Measurements from ENCODE around the gene OAS1. TPM values are rescaled to one million over a fixed set of nuclear protein-coding genes. Genes with fewer than 3 reads are reported as not detected.

The OAS1 gene
- total RNA-seq, 1 experiment from 2014 or later: 23.6 TPM

GRCh38 chr12:112933129-112933505 lies 26.4 kb downstream of the OAS1 start:
- no peak overlapping the region for H2AFZ ChIP-seq (ENCODE audit: low read length)
- no peaks in the 10 kb centered on the region for H3K9me2 ChIP-seq (replicated peaks; ENCODE audit: insufficient read depth, low read length)
- no peaks in the 10 kb centered on the region for H3K79me2 ChIP-seq (ENCODE audit: low read length)
- no peak overlapping the region for H3K9ac ChIP-seq (ENCODE audit: low read length)
- no peak overlapping the region for H3K4me2 ChIP-seq (ENCODE audit: low read depth, low read length, poor library complexity, severe bottlenecking)
- no peaks in the 10 kb centered on the region for H4K20me1 ChIP-seq (ENCODE audit: insufficient read depth, low read depth, low read length)
- H3K36me3 ChIP-seq (ENCODE audit: insufficient read depth, low read length): no peaks in the 10 kb centered on the region
- H3K9me3 ChIP-seq (ENCODE audit: low read length): no peaks in the 10 kb centered on the region
- no peak overlapping the region for H3K27ac ChIP-seq (ENCODE audit: low read length)
- DNase-seq: no peak
- H3K27me3 ChIP-seq (ENCODE audit: low read length): no peaks in the 10 kb centered on the region
- no peak overlapping the region for H3K4me3 ChIP-seq (ENCODE audit: low read length)
- peaks cover 3% of the 10 kb centered on the region for H3K4me1 ChIP-seq (ENCODE audit: low read length)

- no peaks in the 10 kb centered on the region for H3K27me3 ChIP-seq (ENCODE audit: low read length)
- H3K9me3 ChIP-seq (ENCODE audit: low read length): no peaks in the 10 kb centered on the region
- H3K9me2 ChIP-seq (replicated peaks; ENCODE audit: insufficient read depth, low read length): no peaks in the 10 kb centered on the region
- no peak overlapping the region for H3K4me3 ChIP-seq (ENCODE audit: low read length)
- H3K36me3 ChIP-seq (ENCODE audit: insufficient read depth, low read length): no peaks in the 10 kb centered on the region
- H3K9ac ChIP-seq (ENCODE audit: low read length): no peak overlapping the region
- H3K79me2 ChIP-seq (ENCODE audit: low read length): no peaks in the 10 kb centered on the region
- H3K4me1 ChIP-seq (ENCODE audit: low read length): peaks cover 26% of the 10 kb centered on the region
- no peak for DNase-seq
- H4K20me1 ChIP-seq (ENCODE audit: insufficient read depth, low read depth, low read length): no peaks in the 10 kb centered on the region
- no peak overlapping the region for H3K4me2 ChIP-seq (ENCODE audit: low read depth, low read length, poor library complexity, severe bottlenecking)
- no peak overlapping the region for H2AFZ ChIP-seq (ENCODE audit: low read length)
- no peak overlapping the region for H3K27ac ChIP-seq (ENCODE audit: low read length)
Measured at GRCh38 chr12:112936264-112936663, 29.5 kb downstream of the OAS1 start.

GRCh38 chr12:112936927-112937326 lies 30.2 kb downstream of the OAS1 start:
- Histone ChIP-seq H2AFZ (ENCODE audit: low read length) (no peak overlapping the region), H3K4me1 (ENCODE audit: low read length) (peaks cover 26% of the 10 kb centered on the region), H3K27me3 (ENCODE audit: low read length) (no peaks in the 10 kb centered on the region), H3K79me2 (ENCODE audit: low read length) (no peaks in the 10 kb centered on the region), H3K9me3 (ENCODE audit: low read length) (no peaks in the 10 kb centered on the region), H3K36me3 (ENCODE audit: insufficient read depth, low read length) (no peaks in the 10 kb centered on the region), H3K9me2 (replicated peaks; ENCODE audit: insufficient read depth, low read length) (no peaks in the 10 kb centered on the region), H3K9ac (ENCODE audit: low read length) (no peak overlapping the region), H3K4me3 (ENCODE audit: low read length) (no peak overlapping the region), H3K27ac (ENCODE audit: low read length) (no peak overlapping the region), H4K20me1 (ENCODE audit: insufficient read depth, low read depth, low read length) (no peaks in the 10 kb centered on the region), H3K4me2 (ENCODE audit: low read depth, low read length, poor library complexity, severe bottlenecking) (no peak overlapping the region)
- no peak for DNase-seq

GRCh38 chr12:112937741-112938719 lies 31.3 kb downstream of the OAS1 start, which contains the start of gene OAS3:
Gene OAS3, plus strand, starts transcription at chr12:112938474. Its CDS starts 57 bp downstream, at chr12:112938531.
- peak within 1 kb of the TSS; percentile 67 for H3K9ac ChIP-seq (ENCODE audit: low read length)
- peak within 1 kb of the TSS; percentile 70 for H3K4me3 ChIP-seq (ENCODE audit: low read length)
- H3K9me3 ChIP-seq (ENCODE audit: low read length): no peaks in the 10 kb centered on the region
- no peaks in the 10 kb centered on the region for H3K9me2 ChIP-seq (replicated peaks; ENCODE audit: insufficient read depth, low read length)
- no peaks in the 10 kb centered on the region for H3K27me3 ChIP-seq (ENCODE audit: low read length)
- peak within 1 kb of the TSS; percentile 77 for H2AFZ ChIP-seq (ENCODE audit: low read length)
- DNase-seq: peak; percentile 59
- no peaks in the 10 kb centered on the region for H3K79me2 ChIP-seq (ENCODE audit: low read length)
- peak within 1 kb of the TSS; percentile 97 for H3K4me2 ChIP-seq (ENCODE audit: low read depth, low read length, poor library complexity, severe bottlenecking)
- H4K20me1 ChIP-seq (ENCODE audit: insufficient read depth, low read depth, low read length): no peaks in the 10 kb centered on the region
- H3K27ac ChIP-seq (ENCODE audit: low read length): peak within 1 kb of the TSS; percentile 72; the same call in 1 of the 2 replicates
- H3K4me1 ChIP-seq (ENCODE audit: low read length): peaks cover 26% of the 10 kb centered on the region
- no peaks in the 10 kb centered on the region for H3K36me3 ChIP-seq (ENCODE audit: insufficient read depth, low read length)

- peak overlapping the region; percentile 70 for H3K4me3 ChIP-seq (ENCODE audit: low read length)
- peaks cover 26% of the 10 kb centered on the region for H3K4me1 ChIP-seq (ENCODE audit: low read length)
- H3K4me2 ChIP-seq (ENCODE audit: low read depth, low read length, poor library complexity, severe bottlenecking): peak overlapping the region; percentile 97
- no peaks in the 10 kb centered on the region for H4K20me1 ChIP-seq (ENCODE audit: insufficient read depth, low read depth, low read length)
- H3K9ac ChIP-seq (ENCODE audit: low read length): peak overlapping the region; percentile 67
- no peaks in the 10 kb centered on the region for H3K9me2 ChIP-seq (replicated peaks; ENCODE audit: insufficient read depth, low read length)
- H3K36me3 ChIP-seq (ENCODE audit: insufficient read depth, low read length): no peaks in the 10 kb centered on the region
- H3K27ac ChIP-seq (ENCODE audit: low read length): no peak overlapping the region
- no peaks in the 10 kb centered on the region for H3K9me3 ChIP-seq (ENCODE audit: low read length)
- H3K79me2 ChIP-seq (ENCODE audit: low read length): no peaks in the 10 kb centered on the region
- peak overlapping the region; percentile 77 for H2AFZ ChIP-seq (ENCODE audit: low read length)
- H3K27me3 ChIP-seq (ENCODE audit: low read length): no peaks in the 10 kb centered on the region
- DNase-seq: no peak
Measured at GRCh38 chr12:112938751-112939150, 32.0 kb downstream of the OAS1 start.

- H3K9ac ChIP-seq (ENCODE audit: low read length): peak overlapping the region; percentile 58
- no peaks in the 10 kb centered on the region for H3K27me3 ChIP-seq (ENCODE audit: low read length)
- H3K9me2 ChIP-seq (replicated peaks; ENCODE audit: insufficient read depth, low read length): no peaks in the 10 kb centered on the region
- peak overlapping the region; percentile 70 for H3K4me3 ChIP-seq (ENCODE audit: low read length)
- H3K4me2 ChIP-seq (ENCODE audit: low read depth, low read length, poor library complexity, severe bottlenecking): peak overlapping the region; percentile 97
- H3K36me3 ChIP-seq (ENCODE audit: insufficient read depth, low read length): no peaks in the 10 kb centered on the region
- no peaks in the 10 kb centered on the region for H4K20me1 ChIP-seq (ENCODE audit: insufficient read depth, low read depth, low read length)
- peak overlapping the region; percentile 82; the same call in 1 of the 2 replicates for H2AFZ ChIP-seq (ENCODE audit: low read length)
- peak; percentile 79 for DNase-seq
- H3K9me3 ChIP-seq (ENCODE audit: low read length): no peaks in the 10 kb centered on the region
- H3K27ac ChIP-seq (ENCODE audit: low read length): peak overlapping the region; percentile 72
- peaks cover 26% of the 10 kb centered on the region for H3K4me1 ChIP-seq (ENCODE audit: low read length)
- H3K79me2 ChIP-seq (ENCODE audit: low read length): no peaks in the 10 kb centered on the region
Measured at GRCh38 chr12:112939761-112940381, 33.1 kb downstream of the OAS1 start.

GRCh38 chr12:112941528-112942335 lies 35.0 kb downstream of the OAS1 start:
- Histone ChIP-seq H3K4me2 (ENCODE audit: low read depth, low read length, poor library complexity, severe bottlenecking) (no peak overlapping the region), H3K27ac (ENCODE audit: low read length) (no peak overlapping the region), H3K79me2 (ENCODE audit: low read length) (no peaks in the 10 kb centered on the region), H3K4me3 (ENCODE audit: low read length) (no peak overlapping the region), H4K20me1 (ENCODE audit: insufficient read depth, low read depth, low read length) (no peaks in the 10 kb centered on the region), H3K9me3 (ENCODE audit: low read length) (no peaks in the 10 kb centered on the region), H3K27me3 (ENCODE audit: low read length) (no peaks in the 10 kb centered on the region), H3K36me3 (ENCODE audit: insufficient read depth, low read length) (no peaks in the 10 kb centered on the region), H3K4me1 (ENCODE audit: low read length) (peaks cover 26% of the 10 kb centered on the region), H3K9me2 (replicated peaks; ENCODE audit: insufficient read depth, low read length) (no peaks in the 10 kb centered on the region), H2AFZ (ENCODE audit: low read length) (no peak overlapping the region), H3K9ac (ENCODE audit: low read length) (no peak overlapping the region)
- no peak for DNase-seq

Data from Karpas-422 (cell line).